ENCODE data around the gene VAMP4. TPM values are rescaled to one million over a fixed set of nuclear protein-coding genes. Genes with fewer than 3 reads are reported as not detected.

VAMP4 gene
- total RNA-seq = 1 to 10 TPM; 4.9 to 5.9 TPM

- Histone ChIP-seq H3K27me3 (no peaks in the 10 kb centered on the region), H3K27ac (peak within 1 kb of the TSS; percentile 94 to 95), H3K9me3 (no peaks in the 10 kb centered on the region), H3K4me1 (peaks cover 0 to 27% of the 10 kb centered on the region in 2 donors), H3K36me3 (peaks cover 11% of the 10 kb centered on the region), H3K4me3 (peak within 1 kb of the TSS; percentile 83 to 94)
- no peak for TF ChIP-seq CTCF (IDR thresholded peaks at IDR 0.05)
- DNase-seq (ENCODE audit: low spot score) = peak; percentile 83
Observed at GRCh38 chr1:171741872-171742576, at the start of gene VAMP4. VAMP4 (minus strand) TSS chr1:171742065; CDS start chr1:171738414, 3,651 bp downstream.

- Histone ChIP-seq H3K36me3 (peaks cover 96% of the 10 kb centered on the region), H3K9me3 (no peaks in the 10 kb centered on the region)
Observed at GRCh38 chr1:171790318-171790717, 48.5 kb upstream of the VAMP4 start.

GRCh38 chr1:171788696-171789095, 46.8 kb upstream of the VAMP4 start:
- Histone ChIP-seq H3K36me3 (peaks cover 90% of the 10 kb centered on the region), H3K27ac (no peak overlapping the region), H3K4me1 (peaks cover 0 to 13% of the 10 kb centered on the region in 2 donors), H3K27me3 (no peaks in the 10 kb centered on the region), H3K4me3 (no peak overlapping the region), H3K9me3 (no peaks in the 10 kb centered on the region)
- no peak for DNase-seq (ENCODE audit: low spot score)
- no peak for TF ChIP-seq CTCF (IDR thresholded peaks at IDR 0.05)

More at GRCh38 chr1:171790318-171790717, 48.5 kb upstream of the VAMP4 start:
- no peak overlapping the region for H3K27ac ChIP-seq
- no peaks in the 10 kb centered on the region for H3K4me1 ChIP-seq
- no peak for TF ChIP-seq CTCF (IDR thresholded peaks at IDR 0.05)
- H3K27me3 ChIP-seq = no peaks in the 10 kb centered on the region
- no peak for DNase-seq (ENCODE audit: low spot score)
- no peak overlapping the region for H3K4me3 ChIP-seq

- no peak overlapping the region for H3K27ac ChIP-seq
- no peak overlapping the region for H3K4me3 ChIP-seq
- H3K36me3 ChIP-seq = peaks cover 85% of the 10 kb centered on the region
- H3K27me3 ChIP-seq = no peaks in the 10 kb centered on the region
- TF ChIP-seq CTCF (IDR thresholded peaks at IDR 0.05) = no peak
- peaks cover 0 to 17% of the 10 kb centered on the region in 2 donors for H3K4me1 ChIP-seq
- H3K9me3 ChIP-seq = no peaks in the 10 kb centered on the region
- DNase-seq (ENCODE audit: low spot score) = no peak
Observed at GRCh38 chr1:171787686-171788480, 46.0 kb upstream of the VAMP4 start.

- H3K9me3 ChIP-seq = no peaks in the 10 kb centered on the region
- H3K4me3 ChIP-seq = no peak overlapping the region
- H3K4me1 ChIP-seq = peaks cover 0 to 28% of the 10 kb centered on the region in 2 donors
- no peak overlapping the region for H3K27ac ChIP-seq
- H3K36me3 ChIP-seq = peaks cover 72% of the 10 kb centered on the region
- no peak for DNase-seq (ENCODE audit: low spot score)
- no peaks in the 10 kb centered on the region for H3K27me3 ChIP-seq
- no peak for TF ChIP-seq CTCF (IDR thresholded peaks at IDR 0.05)
Observed at GRCh38 chr1:171786534-171786933, 44.7 kb upstream of the VAMP4 start.

Measured in right atrium auricular region (tissue), 2 donors.